HepG2 (cell line): ENCODE data around the gene DPY19L3. TPM values are rescaled to one million over a fixed set of nuclear protein-coding genes. Genes with fewer than 3 reads are reported as not detected.

ENCODE experiments used
- ATAC-seq: fragments of 200-7000 bp; cut with Tn5 transposase; 3 replicates; pipeline ENCODE4 v1.9.1; 2020; ENCODE audit warnings: mild to moderate bottlenecking, moderate library complexity
- BruUV-seq: library from RNA; stranded (reverse); fragments of 400-500 nt; replicated peaks from 2 replicates; lab custom pipeline; 2021; lab: Mats Ljungman, UMichigan
- CTCF ChIA-PET: fragments of 300-600 bp; formaldehyde crosslinking; extraction: SDS; loops from one replicate; lab custom pipeline; 2021; ENCODE audit warnings: low total read pairs, inconsistent platforms, low intra/inter-chr PET ratio; lab: Yijun Ruan, JAX
- POLR2A ChIA-PET: fragments of 350-600 bp; sonication (Branson Sonifier 250); formaldehyde crosslinking; loops from one replicate; lab custom pipeline; 2020; ENCODE audit warnings: antibody characterized with exemption, inconsistent platforms; lab: Yijun Ruan, JAX
- DNase-seq: peaks from one replicate; pipeline ENCODE4 v3.0.0-alpha.2; 2015; ENCODE audit warnings: low spot score
- FAIRE-seq: peaks from 3 replicates; lab custom pipeline; 2011; peaks lifted over from hg19 to GRCh38; lab: Jason Lieb, UNC
- H2AFZ ChIP-seq: one replicate; pipeline ENCODE4 v1.6.1; 2011; ENCODE audit warnings: low read length, inconsistent platforms
- H3K27ac ChIP-seq: fragments of 300-600 bp; 3 replicates; pipeline ENCODE4 v1.8.0; 2011; ENCODE audit warnings: mixed run types, mild to moderate bottlenecking, mixed read lengths, low read length, inconsistent platforms; ENCODE audit not compliant: insufficient read depth; ENCODE audit errors: extremely low read length
- H3K27me3 ChIP-seq, 2 experiments: fragments of 200-600 bp in 1 of 2; 2 replicates in 1 of 2; 3 replicates in 1 of 2; pipeline versions ENCODE4 v1.6.0 to v1.8.0; 2011; ENCODE audit warnings: low read length in 2 of 2, mild to moderate bottlenecking in 2 of 2, moderate library complexity in 2 of 2, inconsistent platforms in 1 of 2; ENCODE audit not compliant: insufficient read depth in 2 of 2, control insufficient read depth in 1 of 2
- H3K36me3 ChIP-seq, 2 experiments: fragments of 200-600 bp in 1 of 2; replicated peaks in 1 of 2; 2 replicates in 1 of 2; 3 replicates in 1 of 2; pipeline versions ENCODE4 v1.5.1 to v1.8.0; 2011; ENCODE audit warnings: low read length in 2 of 2, inconsistent platforms in 1 of 2; ENCODE audit not compliant: insufficient read depth in 2 of 2, control insufficient read depth in 1 of 2
- H3K4me1 ChIP-seq: 2 replicates; pipeline ENCODE4 v1.5.1; 2012; ENCODE audit warnings: low read length, inconsistent platforms; ENCODE audit not compliant: insufficient read depth
- H3K4me2 ChIP-seq: 2 replicates; pipeline ENCODE4 v1.6.0; 2011; ENCODE audit warnings: low read depth, low read length, inconsistent platforms
- H3K4me3 ChIP-seq, 3 experiments: fragments of 200-600 bp in 1 of 3; sonication (generic), shearing (Covaris generic) in 1 of 3; replicated peaks in 1 of 3; 2 replicates each; pipeline ENCODE4 v1.5.1; 2011 to 2016; ENCODE audit warnings: low read length in 3 of 3, inconsistent platforms in 2 of 3, low read depth in 2 of 3, mild to moderate bottlenecking in 2 of 3, control low read depth in 1 of 3, mixed read lengths in 1 of 3; ENCODE audit not compliant: insufficient read depth in 1 of 3
- H3K79me2 ChIP-seq: one replicate; pipeline ENCODE4 v1.6.1; 2011; ENCODE audit warnings: low read length, inconsistent platforms; ENCODE audit not compliant: insufficient read depth
- H3K9ac ChIP-seq: 2 replicates; pipeline ENCODE4 v1.6.0; 2011; ENCODE audit warnings: mild to moderate bottlenecking, low read depth, low read length, inconsistent platforms; ENCODE audit not compliant: insufficient read depth
- H3K9me3 ChIP-seq: 2 replicates; pipeline ENCODE4 v1.5.1; 2012; ENCODE audit warnings: mild to moderate bottlenecking, low read length
- H4K20me1 ChIP-seq: 2 replicates; pipeline ENCODE4 v1.6.0; 2011; ENCODE audit warnings: inconsistent platforms, mild to moderate bottlenecking, low read length, moderate library complexity; ENCODE audit not compliant: insufficient read depth
- MAFF ChIP-seq: IDR thresholded peaks from 2 replicates; pipeline ENCODE4 v1.6.1; 2011; ENCODE audit warnings: low read depth, low read length, improper control_type of control experiment
- MAFK ChIP-seq, 2 experiments: IDR thresholded peaks in 1 of 2; conservative IDR thresholded peaks in 1 of 2; 2 replicates each; pipeline ENCODE4 v1.6.1; 2011; ENCODE audit warnings: improper control_type of control experiment in 2 of 2, low read length in 2 of 2
- PBX3 ChIP-seq: sonication (generic); formaldehyde crosslinking; IDR thresholded peaks from 2 replicates; pipeline ENCODE4 v1.8.1; 2023; ENCODE audit warnings: missing genetic modification reagents, inconsistent platforms, borderline replicate concordance
- WGBS: methylation state at CpG from one replicate; pipeline ENCODE4 v1.1.6; 2017; ENCODE audit warnings: low lambda C conversion rate; 5-methylcytosine and 5-hydroxymethylcytosine counted together
- in situ Hi-C: cut with HindIII; loops from 2 replicates; pipeline ENCODE4 v1.10.0; 2017; ENCODE audit warnings: low pct_unique_long_range_greater_than_20kb; ENCODE audit not compliant: extremely low pct_ligation_motif_present
- intact Hi-C: fragments of 100-400 bp; cut with micrococcal nuclease; formaldehyde crosslinking; loops from one replicate; pipeline ENCODE4 v1.10.0; 2022; ENCODE audit not compliant: unreplicated experiment
- polyA plus RNA-seq, 8 experiments: library from polyadenylated mRNA; depleted of rRNA in 3 of 8; stranded (reverse) in 7 of 8; unstranded in 1 of 8; fragments of >200 nt; fragmentation: Illumina TruSeq in 4 of 8; extraction: Trizol in 4 of 8; gene quantifications; 2 replicates each; pipeline versions ENCODE4 v1.2.1 to v1.2.3, GENCODE V29; 2011 to 2016; ENCODE audit warnings: low read depth in 4 of 8, missing spikeins in 1 of 8, mixed read lengths in 1 of 8; ENCODE audit not compliant: insufficient read depth in 1 of 8
- total RNA-seq, 5 experiments: library from RNA; depleted of rRNA; stranded (reverse); fragments of >200 nt; fragmentation: Illumina TruSeq; extraction: Trizol; gene quantifications; 2 replicates each; pipeline ENCODE4 v1.2.3, GENCODE V29; 2016; ENCODE audit warnings: low read depth in 1 of 5

The DPY19L3 gene
- total and polyA plus RNA-seq, 2 of the 13 experiments (the other 11 are each of a cell fraction or from before 2014, with no cell fraction given): 21.6 to 25.2 TPM

GRCh38 chr19:32532233-32532632 lies 126.7 kb downstream of the DPY19L3 start:
- Histone ChIP-seq H2AFZ (no peak overlapping the region), H3K27ac (no peak overlapping the region), H4K20me1 (no peaks in the 10 kb centered on the region), H3K4me2 (no peak overlapping the region), H3K9me3 (peaks cover 9% of the 10 kb centered on the region; the same call in 1 of the 2 replicates), H3K9ac (no peak overlapping the region), H3K79me2 (no peaks in the 10 kb centered on the region), H3K4me3 (no peak overlapping the region), H3K36me3 (no peaks in the 10 kb centered on the region), H3K27me3 (peaks cover 0 to 2% of the 10 kb centered on the region in 2 experiments; a peak in 1 of 5 replicates), H3K4me1 (no peaks in the 10 kb centered on the region)
- ATAC-seq (no peak), DNase-seq (no peak), FAIRE-seq (no peak)
- POLR2A ChIA-PET: no interaction called here
- intact Hi-C loops (no loop called here), in situ Hi-C loops (no loop called here)
- TF ChIP-seq PBX3 (CRISPR knock-in tag): no peak
- TF ChIP-seq MAFF: peak; percentile 94
- peak; percentile 87 to 97 for TF ChIP-seq MAFK (conservative IDR thresholded peaks at IDR 0.05 in 1 of 2, IDR thresholded peaks at IDR 0.05 in 1 of 2; ENCODE audit: low read length in 2 of 2)
- no TSS peak for BruUV-seq
- CTCF ChIA-PET: no interaction called here
- 24% methylated on average over 3 of the region's 3 CpGs for WGBS

Other genes starting within 250 kb of the DPY19L3 start
- 7.3 and 16.4 TPM in 2 replicates for gene ZNF507, start 60.2 kb upstream of the DPY19L3 start, total RNA-seq (2016; rRNA removed; fragmentation: Illumina TruSeq; extraction: Trizol)
- gene ZNF507, start 60.2 kb upstream of the DPY19L3 start, polyA plus RNA-seq (2011; rRNA removed): 9.3 and 10.9 TPM in 2 replicates
- 332 and 370 TPM in 2 replicates for gene PDCD5, start 175.4 kb downstream of the DPY19L3 start, total RNA-seq (2016; rRNA removed; fragmentation: Illumina TruSeq; extraction: Trizol)
- 55.6 and 56.3 TPM in 2 replicates for gene PDCD5, start 175.4 kb downstream of the DPY19L3 start, polyA plus RNA-seq (2011; rRNA removed)